DOHH2 (cell line): ENCODE data around the gene ACSL1.

Experiments
- H3F3A ChIP-seq: fragments of 200-600 bp; sonication (generic), shearing (Covaris generic); 2 replicates; pipeline ENCODE4 v1.6.0; 2016; ENCODE audit warnings: antibody characterized with exemption, mild to moderate bottlenecking; ENCODE audit not compliant: control insufficient read depth, insufficient read depth
- H3K27ac ChIP-seq: fragments of 200-600 bp; sonication (generic); 2 replicates; pipeline ENCODE4 v1.5.1; 2014; ENCODE audit warnings: low read depth, mild to moderate bottlenecking, low read length, moderate library complexity
- H3K27me3 ChIP-seq: fragments of 200-600 bp; sonication (generic); 2 replicates; pipeline ENCODE4 v1.6.1; 2014; ENCODE audit warnings: mild to moderate bottlenecking, low read length, mixed read lengths; ENCODE audit not compliant: control insufficient read depth
- H3K36me3 ChIP-seq: fragments of 200-600 bp; sonication (generic); 2 replicates; pipeline ENCODE4 v1.6.1; 2014; ENCODE audit warnings: mild to moderate bottlenecking, low read length, moderate library complexity, mixed read lengths; ENCODE audit not compliant: control insufficient read depth
- H3K4me1 ChIP-seq: fragments of 200-600 bp; sonication (generic); 2 replicates; pipeline ENCODE4 v1.6.1; 2014; ENCODE audit warnings: mild to moderate bottlenecking, low read length, mixed read lengths; ENCODE audit not compliant: control insufficient read depth
- H3K4me2 ChIP-seq: fragments of 200-600 bp; sonication (generic); 2 replicates; pipeline ENCODE4 v1.6.0; 2014; ENCODE audit warnings: mild to moderate bottlenecking, low read length, moderate library complexity
- H3K4me3 ChIP-seq: fragments of 200-600 bp; sonication (generic); 2 replicates; pipeline ENCODE4 v1.5.1; 2014; ENCODE audit warnings: mild to moderate bottlenecking, low read length, mixed read lengths
- H3K79me2 ChIP-seq: fragments of 200-600 bp; sonication (generic); 2 replicates; pipeline ENCODE4 v1.6.1; 2014; ENCODE audit warnings: mild to moderate bottlenecking, low read length, mixed read lengths; ENCODE audit not compliant: control insufficient read depth
- H3K9me2 ChIP-seq: fragments of 200-600 bp; sonication (generic); replicated peaks from 2 replicates; pipeline ENCODE4 v1.6.1; 2014; ENCODE audit warnings: mild to moderate bottlenecking, low read length, mixed read lengths; ENCODE audit not compliant: control insufficient read depth
- H3K9me3 ChIP-seq: fragments of 200-600 bp; sonication (generic); 2 replicates; pipeline ENCODE4 v1.6.1; 2014; ENCODE audit warnings: antibody characterized with exemption, low read length, mixed read lengths; ENCODE audit not compliant: control insufficient read depth, insufficient read depth
- H4K20me1 ChIP-seq: fragments of 200-600 bp; sonication (generic); 2 replicates; pipeline ENCODE4 v1.6.0; 2014; ENCODE audit warnings: low read depth, mild to moderate bottlenecking, antibody characterized with exemption, low read length, moderate library complexity; ENCODE audit not compliant: control insufficient read depth, insufficient read depth
- EZH2phosphoT487 ChIP-seq: fragments of 200-600 bp; sonication (generic); IDR thresholded peaks from 2 replicates; pipeline ENCODE4 v1.6.1; 2017; ENCODE audit warnings: borderline replicate concordance, mild to moderate bottlenecking, antibody characterized with exemption, low read length, moderate library complexity, mixed read lengths
- TF ChIP-seq, protein P1 (sequence below): fragments of 200-600 bp; sonication (generic); IDR thresholded peaks from one replicate; pipeline ENCODE4 v1.5.1; 2014; ENCODE audit warnings: antibody characterized with exemption, mild to moderate bottlenecking, low read depth, low read length; ENCODE audit not compliant: poor library complexity, severe bottlenecking

Gene ACSL1

GRCh38 chr4:184734758-184735157, 91.0 kb downstream of the ACSL1 start:
- no peaks in the 10 kb centered on the region for H3K27me3 ChIP-seq
- peak overlapping the region; percentile 82 for H3K4me3 ChIP-seq
- H3F3A ChIP-seq, result no peaks in the 10 kb centered on the region
- H3K9me3 ChIP-seq, result no peaks in the 10 kb centered on the region
- peaks cover 32% of the 10 kb centered on the region for H3K4me1 ChIP-seq
- peaks cover 16% of the 10 kb centered on the region; the same call in 1 of the 2 replicates for H4K20me1 ChIP-seq
- no peaks in the 10 kb centered on the region for H3K9me2 ChIP-seq
- peaks cover 47% of the 10 kb centered on the region for H3K79me2 ChIP-seq
- peaks cover 38% of the 10 kb centered on the region for H3K36me3 ChIP-seq
- peak overlapping the region; percentile 16; the same call in 1 of the 2 replicates for H3K27ac ChIP-seq
- TF ChIP-seq, protein P1, sequence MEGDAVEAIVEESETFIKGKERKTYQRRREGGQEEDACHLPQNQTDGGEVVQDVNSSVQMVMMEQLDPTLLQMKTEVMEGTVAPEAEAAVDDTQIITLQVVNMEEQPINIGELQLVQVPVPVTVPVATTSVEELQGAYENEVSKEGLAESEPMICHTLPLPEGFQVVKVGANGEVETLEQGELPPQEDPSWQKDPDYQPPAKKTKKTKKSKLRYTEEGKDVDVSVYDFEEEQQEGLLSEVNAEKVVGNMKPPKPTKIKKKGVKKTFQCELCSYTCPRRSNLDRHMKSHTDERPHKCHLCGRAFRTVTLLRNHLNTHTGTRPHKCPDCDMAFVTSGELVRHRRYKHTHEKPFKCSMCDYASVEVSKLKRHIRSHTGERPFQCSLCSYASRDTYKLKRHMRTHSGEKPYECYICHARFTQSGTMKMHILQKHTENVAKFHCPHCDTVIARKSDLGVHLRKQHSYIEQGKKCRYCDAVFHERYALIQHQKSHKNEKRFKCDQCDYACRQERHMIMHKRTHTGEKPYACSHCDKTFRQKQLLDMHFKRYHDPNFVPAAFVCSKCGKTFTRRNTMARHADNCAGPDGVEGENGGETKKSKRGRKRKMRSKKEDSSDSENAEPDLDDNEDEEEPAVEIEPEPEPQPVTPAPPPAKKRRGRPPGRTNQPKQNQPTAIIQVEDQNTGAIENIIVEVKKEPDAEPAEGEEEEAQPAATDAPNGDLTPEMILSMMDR, result no peak
- no peak for TF ChIP-seq EZH2phosphoT487
- H3K4me2 ChIP-seq, result peak overlapping the region; percentile 85

- TF ChIP-seq EZH2phosphoT487, result no peak
- TF ChIP-seq, protein P1, result no peak
- Histone ChIP-seq H3K36me3 (peaks cover 46% of the 10 kb centered on the region), H3F3A (no peaks in the 10 kb centered on the region), H3K9me2 (no peaks in the 10 kb centered on the region), H3K79me2 (peaks cover 56% of the 10 kb centered on the region), H3K27me3 (no peaks in the 10 kb centered on the region), H3K4me2 (peak within 1 kb of the TSS; percentile 85), H4K20me1 (peaks cover 16% of the 10 kb centered on the region; the same call in 1 of the 2 replicates), H3K27ac (peak within 1 kb of the TSS; percentile 67), H3K9me3 (no peaks in the 10 kb centered on the region), H3K4me3 (peak within 1 kb of the TSS; percentile 82), H3K4me1 (peaks cover 32% of the 10 kb centered on the region)
Observed at GRCh38 chr4:184733654-184734524, 91.9 kb downstream of the ACSL1 start, which contains the start of gene CENPU. CENPU (minus strand) TSS chr4:184734096; CDS start chr4:184734062, 34 bp downstream.

DNA sequence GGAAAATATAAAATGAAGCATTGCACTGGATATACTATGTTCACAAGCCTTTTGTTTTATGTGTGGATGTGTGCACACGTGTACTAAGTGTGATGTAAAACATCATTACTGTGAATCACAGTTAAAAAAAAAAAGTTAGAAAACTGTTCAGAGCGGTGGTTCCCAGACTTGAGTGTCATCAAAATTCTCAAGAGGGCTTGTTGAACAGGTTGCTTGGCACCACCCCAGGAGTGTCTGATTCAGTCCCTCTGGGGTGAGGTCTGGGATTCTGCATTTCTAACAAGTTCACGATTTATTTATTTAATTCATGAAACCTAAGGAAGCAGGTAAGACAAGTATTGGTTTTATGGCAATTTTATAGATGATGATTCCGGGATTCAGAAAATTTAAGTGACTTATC, 93.6 kb downstream of the ACSL1 start:
- Histone ChIP-seq H3K4me1 (peaks cover 48% of the 10 kb centered on the region), H3F3A (no peaks in the 10 kb centered on the region), H3K4me3 (peak overlapping the region; percentile 82), H3K9me2 (no peaks in the 10 kb centered on the region), H3K27ac (no peak overlapping the region), H3K36me3 (peaks cover 64% of the 10 kb centered on the region), H3K79me2 (peaks cover 73% of the 10 kb centered on the region), H3K4me2 (peak overlapping the region; percentile 83), H3K9me3 (no peaks in the 10 kb centered on the region), H3K27me3 (no peaks in the 10 kb centered on the region), H4K20me1 (peaks cover 18% of the 10 kb centered on the region; the same call in 1 of the 2 replicates)
- TF ChIP-seq, protein P1, result no peak
- no peak for TF ChIP-seq EZH2phosphoT487
